ENCODE measurements around the gene ATP1A1.

DNA sequence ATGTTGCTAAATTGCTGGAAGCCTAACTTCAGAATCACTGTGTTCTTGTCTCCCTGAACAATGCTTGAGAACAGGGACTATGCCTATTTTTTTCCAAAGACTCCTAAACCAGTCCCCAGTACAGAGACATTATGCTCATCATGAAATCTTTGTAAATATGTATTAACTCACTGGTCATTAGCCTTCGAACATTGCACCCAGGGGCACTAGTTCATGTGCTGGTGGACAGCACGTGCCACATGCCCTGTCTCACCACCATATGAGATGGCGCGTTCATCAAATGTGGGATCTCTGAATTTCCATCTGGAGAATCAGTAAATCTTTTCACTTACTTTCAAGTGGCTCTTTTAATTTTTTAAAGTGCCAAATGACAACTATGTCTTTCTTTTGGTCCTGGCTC lies 11.0 kb upstream of the ATP1A1 start:
- TF ChIP-seq, protein P1, sequence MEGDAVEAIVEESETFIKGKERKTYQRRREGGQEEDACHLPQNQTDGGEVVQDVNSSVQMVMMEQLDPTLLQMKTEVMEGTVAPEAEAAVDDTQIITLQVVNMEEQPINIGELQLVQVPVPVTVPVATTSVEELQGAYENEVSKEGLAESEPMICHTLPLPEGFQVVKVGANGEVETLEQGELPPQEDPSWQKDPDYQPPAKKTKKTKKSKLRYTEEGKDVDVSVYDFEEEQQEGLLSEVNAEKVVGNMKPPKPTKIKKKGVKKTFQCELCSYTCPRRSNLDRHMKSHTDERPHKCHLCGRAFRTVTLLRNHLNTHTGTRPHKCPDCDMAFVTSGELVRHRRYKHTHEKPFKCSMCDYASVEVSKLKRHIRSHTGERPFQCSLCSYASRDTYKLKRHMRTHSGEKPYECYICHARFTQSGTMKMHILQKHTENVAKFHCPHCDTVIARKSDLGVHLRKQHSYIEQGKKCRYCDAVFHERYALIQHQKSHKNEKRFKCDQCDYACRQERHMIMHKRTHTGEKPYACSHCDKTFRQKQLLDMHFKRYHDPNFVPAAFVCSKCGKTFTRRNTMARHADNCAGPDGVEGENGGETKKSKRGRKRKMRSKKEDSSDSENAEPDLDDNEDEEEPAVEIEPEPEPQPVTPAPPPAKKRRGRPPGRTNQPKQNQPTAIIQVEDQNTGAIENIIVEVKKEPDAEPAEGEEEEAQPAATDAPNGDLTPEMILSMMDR (IDR thresholded peaks at IDR 0.05): no peak
- TF ChIP-seq POLR2A (IDR thresholded peaks at IDR 0.05) (no peak), POLR2AphosphoS5 (IDR thresholded peaks at IDR 0.05; ENCODE audit: insufficient read depth in 1 of 2, low read depth in 1 of 2) (no peak)

Data from vagina (tissue), 2 donors.